SK-N-SH (cell line): ENCODE data around the gene ROBO4. TPM values are rescaled to one million over a fixed set of nuclear protein-coding genes. Genes with fewer than 3 reads are reported as not detected.

Source experiments
- CTCF ChIA-PET: fragments of 300-600, 350-600 bp; formaldehyde crosslinking; extraction: SDS; loops from one replicate; lab custom pipeline; 2021; lab: Yijun Ruan, JAX
- POLR2A ChIA-PET: fragments of 350-600 bp; sonication (Branson Sonifier 250); formaldehyde crosslinking; extraction: SDS; loops from one replicate; lab custom pipeline; 2020; ENCODE audit warnings: antibody characterized with exemption, inconsistent platforms; lab: Yijun Ruan, JAX
- DNase-seq: peaks from one replicate; pipeline ENCODE4 v3.0.0; 2012
- H2AFZ ChIP-seq: fragments of 200-600 bp; sonication (generic); 2 replicates; pipeline ENCODE4 v1.8.1; 2016; ENCODE audit warnings: antibody characterized with exemption, mild to moderate bottlenecking, low read depth
- H3F3A ChIP-seq: fragments of 200-600 bp; sonication (generic); replicated peaks from 2 replicates; pipeline ENCODE3; 2016; ENCODE audit warnings: antibody characterized with exemption, mild to moderate bottlenecking; ENCODE audit not compliant: insufficient read depth
- H3K27ac ChIP-seq, 2 experiments: fragments of 200-500 bp in 1 of 2; fragments of 200-600 bp in 1 of 2; sonication (Bioruptor generic) in 1 of 2; sonication (generic), shearing (Covaris generic) in 1 of 2; 2 replicates each; pipeline versions ENCODE4 v1.5.1 to v1.6.1; 2014 to 2016; ENCODE audit warnings: low read depth in 2 of 2, inconsistent platforms in 1 of 2, low read length in 1 of 2, mild to moderate bottlenecking in 1 of 2, mixed read lengths in 1 of 2
- H3K27me3 ChIP-seq: fragments of 200-600 bp; sonication (generic), shearing (Covaris generic); 2 replicates; pipeline ENCODE4 v1.6.1; 2016; ENCODE audit warnings: mixed run types; ENCODE audit not compliant: insufficient read depth
- H3K36me3 ChIP-seq, 2 experiments: fragments of 200-500 bp in 1 of 2; fragments of 200-600 bp in 1 of 2; sonication (Bioruptor generic) in 1 of 2; sonication (generic) in 1 of 2; replicated peaks in 1 of 2; 2 replicates each; pipeline versions ENCODE3 to v1.5.1; 2014 to 2016; ENCODE audit warnings: low read length in 1 of 2, mild to moderate bottlenecking in 1 of 2; ENCODE audit not compliant: insufficient read depth in 2 of 2, control insufficient read depth in 1 of 2
- H3K4me1 ChIP-seq, 2 experiments: fragments of 200-500 bp in 1 of 2; fragments of 200-600 bp in 1 of 2; sonication (Bioruptor generic) in 1 of 2; sonication (generic), shearing (Covaris generic) in 1 of 2; 2 replicates each; pipeline versions ENCODE4 v1.5.1 to v1.6.1; 2014 to 2016; ENCODE audit warnings: low read depth in 1 of 2, low read length in 1 of 2, mixed run types in 1 of 2; ENCODE audit not compliant: insufficient read depth in 2 of 2, control insufficient read depth in 1 of 2
- H3K4me2 ChIP-seq: fragments of 200-600 bp; sonication (generic), shearing (Covaris generic); 2 replicates; pipeline ENCODE4 v1.6.1; 2017; ENCODE audit warnings: mixed run types
- H3K4me3 ChIP-seq, 2 experiments: fragments of 200-500 bp in 1 of 2; fragments of 200-600 bp in 1 of 2; sonication (Bioruptor generic) in 1 of 2; sonication (generic), shearing (Covaris generic) in 1 of 2; 2 replicates each; pipeline versions ENCODE4 v1.5.1 to v1.8.1; 2014 to 2016; ENCODE audit warnings: low read depth in 2 of 2, inconsistent platforms in 1 of 2, low read length in 1 of 2, mild to moderate bottlenecking in 1 of 2, mixed read lengths in 1 of 2, moderate library complexity in 1 of 2
- H3K79me2 ChIP-seq: fragments of 200-600 bp; sonication (generic); 2 replicates; pipeline ENCODE4 v1.8.1; 2017; ENCODE audit warnings: mild to moderate bottlenecking; ENCODE audit not compliant: insufficient read depth
- H3K9ac ChIP-seq: fragments of 200-600 bp; sonication (generic); 2 replicates; pipeline ENCODE4 v1.6.1; 2017; ENCODE audit warnings: mixed run types
- H3K9me2 ChIP-seq: fragments of 200-600 bp; sonication (generic); 2 replicates; pipeline ENCODE4 v1.6.1; 2017; ENCODE audit warnings: mixed run types
- H3K9me3 ChIP-seq: fragments of 200-600 bp; sonication (generic); 2 replicates; pipeline ENCODE4 v1.6.1; 2017; ENCODE audit warnings: mixed run types, mild to moderate bottlenecking, moderate library complexity
- H4K20me1 ChIP-seq: fragments of 200-600 bp; sonication (generic); 2 replicates; pipeline ENCODE4 v1.6.1; 2017; ENCODE audit warnings: mild to moderate bottlenecking, mixed run types; ENCODE audit not compliant: insufficient read depth
- CTCF ChIP-seq: fragments of 200-600 bp; sonication (generic); IDR thresholded peaks from 2 replicates; pipeline ENCODE4 v1.6.1; 2017; ENCODE audit warnings: antibody characterized with exemption, mild to moderate bottlenecking, moderate library complexity
- FOXJ3 ChIP-seq: sonication (generic); formaldehyde crosslinking; IDR thresholded peaks from 2 replicates; pipeline ENCODE4 v1.5.1; 2020; ENCODE audit warnings: mild to moderate bottlenecking, missing genetic modification reagents
- FOXM1 ChIP-seq: IDR thresholded peaks from 2 replicates; pipeline ENCODE4 v1.4.0; 2012; ENCODE audit warnings: low read depth, mild to moderate bottlenecking
- NFIC ChIP-seq: IDR thresholded peaks from 2 replicates; pipeline ENCODE4 v1.4.0; 2012; ENCODE audit warnings: borderline replicate concordance
- RFX5 ChIP-seq: IDR thresholded peaks from 2 replicates; pipeline ENCODE4 v1.6.1; 2012; ENCODE audit warnings: mild to moderate bottlenecking, improper control_type of control experiment, low read length
- SIN3A ChIP-seq: IDR thresholded peaks from 2 replicates; pipeline ENCODE4 v1.6.1; 2012; ENCODE audit warnings: low read depth, mild to moderate bottlenecking, low read length, moderate library complexity, borderline replicate concordance
- TCF12 ChIP-seq: IDR thresholded peaks from 2 replicates; pipeline ENCODE4 v1.4.0; 2012
- WGBS: methylation state at CpG from one replicate; pipeline ENCODE4 v1.1.6; 2017; ENCODE audit warnings: low lambda C conversion rate; 5-methylcytosine and 5-hydroxymethylcytosine counted together
- polyA plus RNA-seq, 3 experiments: library from polyadenylated mRNA; depleted of rRNA; stranded (reverse); fragments of >200 nt; gene quantifications; 2 replicates each; pipeline ENCODE4 v1.2.3, GENCODE V29; 2012

ROBO4 gene
- polyA plus RNA-seq, 1 of the 3 experiments (the other 2 are of a cell fraction) = 0.95 TPM

GRCh38 chr11:124840666-124841065, 57.0 kb downstream of the ROBO4 start:
- WGBS = 78% methylated on average over 1 of the region's 1 CpG
- CTCF ChIA-PET = interaction anchor here (6.3 to 17.8 kb wide), 2 partner anchors 28 to 196 kb away, joined by 33 to 220 read pairs; partner anchors contain the start of gene ROBO3
- H3K79me2 ChIP-seq = no peaks in the 10 kb centered on the region
- no peak for DNase-seq
- TF ChIP-seq FOXJ3 (CRISPR knock-in tag) (no peak), SIN3A (no peak), RFX5 (no peak), CTCF (no peak), FOXM1 (no peak), TCF12 (no peak)
- TF ChIP-seq, all 33 proteins: peak for 0
- H3K4me3 ChIP-seq = no peak overlapping the region
- no peaks in the 10 kb centered on the region for H3K36me3 ChIP-seq
- no peak overlapping the region for H3K9ac ChIP-seq
- H3K27me3 ChIP-seq = peaks cover 29% of the 10 kb centered on the region; the same call in 1 of the 2 replicates
- POLR2A ChIA-PET = no interaction called here
- no peak overlapping the region for H3K4me2 ChIP-seq
- no peak overlapping the region for H3K27ac ChIP-seq
- no peaks in the 10 kb centered on the region for H4K20me1 ChIP-seq
- H3K9me3 ChIP-seq = no peaks in the 10 kb centered on the region
- H2AFZ ChIP-seq = no peak overlapping the region
- no peaks in the 10 kb centered on the region for H3K9me2 ChIP-seq
- H3F3A ChIP-seq = peaks cover 10% of the 10 kb centered on the region
- peaks cover 3 to 14% of the 10 kb centered on the region in 2 experiments; a peak in 2 of 4 replicates for H3K4me1 ChIP-seq

GRCh38 chr11:124839972-124840621, 57.6 kb downstream of the ROBO4 start:
- Histone ChIP-seq H4K20me1 (no peaks in the 10 kb centered on the region), H3K9me3 (no peaks in the 10 kb centered on the region), H3K9me2 (no peaks in the 10 kb centered on the region), H3K27me3 (peaks cover 25% of the 10 kb centered on the region; the same call in 1 of the 2 replicates), H3K4me1 (peaks cover 3 to 14% of the 10 kb centered on the region in 2 experiments; a peak in 2 of 4 replicates), H3K27ac (no peak overlapping the region), H3K36me3 (no peaks in the 10 kb centered on the region), H3K4me3 (no peak overlapping the region), H3K9ac (no peak overlapping the region), H3K79me2 (no peaks in the 10 kb centered on the region), H3F3A (peaks cover 10% of the 10 kb centered on the region), H2AFZ (no peak overlapping the region), H3K4me2 (no peak overlapping the region)
- no peak for TF ChIP-seq NFIC
- no peak for DNase-seq
- ChIA-PET POLR2A (no interaction called here), CTCF (interaction anchor here (1.6 to 17.8 kb wide), 7 partner anchors 21 to 199 kb away, joined by 5 to 220 read pairs (median 16); partner anchors contain the start of gene ROBO3)
- WGBS = 82% methylated on average over 20 of the region's 20 CpGs
